OCI-LY1 (cell line): ENCODE results near the gene CBLC.

Experiments used
- H2AFZ ChIP-seq: fragments of 200-600 bp; sonication (generic), shearing (Covaris generic); 2 replicates; pipeline ENCODE4 v1.6.0; 2014; ENCODE audit warnings: antibody characterized with exemption, mild to moderate bottlenecking, low read length
- H3F3A ChIP-seq: fragments of 200-600 bp; sonication (generic), shearing (Covaris generic); 2 replicates; pipeline ENCODE4 v1.6.0; 2014; ENCODE audit warnings: mild to moderate bottlenecking, antibody characterized with exemption, low read length, moderate library complexity; ENCODE audit not compliant: insufficient read depth
- H3K27ac ChIP-seq: fragments of 200-600 bp; sonication (generic); 2 replicates; pipeline ENCODE4 v1.5.1; 2014; ENCODE audit warnings: low read length, mixed run types, mild to moderate bottlenecking, low read depth; ENCODE audit not compliant: poor library complexity, severe bottlenecking
- H3K27me3 ChIP-seq: fragments of 200-600 bp; sonication (generic); 2 replicates; pipeline ENCODE4 v1.6.0; 2014; ENCODE audit warnings: antibody characterized with exemption, mild to moderate bottlenecking, low read length, moderate library complexity; ENCODE audit not compliant: insufficient read depth
- H3K36me3 ChIP-seq: fragments of 200-600 bp; sonication (generic); 2 replicates; pipeline ENCODE4 v1.6.1; 2014; ENCODE audit warnings: mild to moderate bottlenecking, antibody characterized with exemption, low read length, moderate library complexity, mixed read lengths; ENCODE audit not compliant: insufficient read depth
- H3K4me1 ChIP-seq: fragments of 200-600 bp; sonication (generic); 2 replicates; pipeline ENCODE4 v1.5.1; 2014; ENCODE audit warnings: mild to moderate bottlenecking, low read length, moderate library complexity; ENCODE audit not compliant: insufficient read depth, severe bottlenecking
- H3K4me2 ChIP-seq: fragments of 200-600 bp; sonication (generic), shearing (Covaris generic); 2 replicates; pipeline ENCODE4 v1.6.1; 2014; ENCODE audit warnings: low read length
- H3K4me3 ChIP-seq: fragments of 200-600 bp; sonication (generic); 2 replicates; pipeline ENCODE4 v1.5.1; 2014; ENCODE audit warnings: low read length, low read depth, mild to moderate bottlenecking, mixed read lengths; ENCODE audit not compliant: poor library complexity, severe bottlenecking
- H3K79me2 ChIP-seq: fragments of 200-600 bp; shearing (Covaris generic); 2 replicates; pipeline ENCODE4 v1.6.1; 2016; ENCODE audit warnings: mixed run types, low read length, mixed read lengths; ENCODE audit not compliant: insufficient read depth
- H3K9ac ChIP-seq: fragments of 200-600 bp; sonication (generic), shearing (Covaris generic); 2 replicates; pipeline ENCODE4 v1.6.1; 2014; ENCODE audit warnings: mild to moderate bottlenecking, low read length, mixed read lengths
- H3K9me2 ChIP-seq: fragments of 200-600 bp; sonication (generic), shearing (Covaris generic); 2 replicates; pipeline ENCODE4 v1.6.1; 2014; ENCODE audit warnings: low read depth, mild to moderate bottlenecking, low read length, mixed read lengths
- H3K9me3 ChIP-seq: fragments of 200-600 bp; shearing (Covaris generic); 2 replicates; pipeline ENCODE4 v1.6.1; 2014; ENCODE audit warnings: low read length, mixed read lengths
- H4K20me1 ChIP-seq: fragments of 200-600 bp; sonication (generic), shearing (Covaris generic); 2 replicates; pipeline ENCODE4 v1.6.0; 2016; ENCODE audit warnings: mild to moderate bottlenecking, low read length; ENCODE audit not compliant: insufficient read depth
- CTCF ChIP-seq: fragments of 200-600 bp; sonication (generic), shearing (Covaris generic); IDR thresholded peaks from 2 replicates; pipeline ENCODE4 v1.5.1; 2017; ENCODE audit warnings: mild to moderate bottlenecking, antibody characterized with exemption, low read length, moderate library complexity, mixed read lengths
- EZH2 ChIP-seq: fragments of 200-600 bp; sonication (generic), shearing (Covaris generic); IDR thresholded peaks from 2 replicates; pipeline ENCODE4 v1.8.0; 2017; ENCODE audit warnings: borderline replicate concordance, mixed run types, mild to moderate bottlenecking, antibody characterized with exemption, low read length, moderate library complexity, mixed read lengths

Gene CBLC

GRCh38 chr19:44748426-44749254 lies 29.1 kb upstream of the CBLC start, which contains the start of gene BCL3:
Gene BCL3 (plus strand): TSS chr19:44748708. CDS start chr19:44748791, 83 bp downstream.
- Histone ChIP-seq H3K27me3 (no peaks in the 10 kb centered on the region; the same call in 1 of the 2 replicates), H3K27ac (peak within 1 kb of the TSS; percentile 95)

GRCh38 chr19:44749292-44749691 lies 28.4 kb upstream of the CBLC start:
- Histone ChIP-seq H3K4me3 (peak overlapping the region; percentile 84), H3K27ac (peak overlapping the region; percentile 95), H3F3A (peaks cover 12% of the 10 kb centered on the region), H2AFZ (no peak overlapping the region), H3K36me3 (peaks cover 6% of the 10 kb centered on the region; the same call in 1 of the 2 replicates), H3K9ac (peak overlapping the region; percentile 80), H3K79me2 (no peaks in the 10 kb centered on the region), H3K9me3 (no peaks in the 10 kb centered on the region), H3K9me2 (no peaks in the 10 kb centered on the region), H4K20me1 (no peaks in the 10 kb centered on the region), H3K4me2 (peak overlapping the region; percentile 94), H3K4me1 (peaks cover 63% of the 10 kb centered on the region), H3K27me3 (no peaks in the 10 kb centered on the region; the same call in 1 of the 2 replicates)
- TF ChIP-seq CTCF (no peak), EZH2 (no peak)

More at GRCh38 chr19:44748426-44749254, 29.1 kb upstream of the CBLC start, which contains the start of gene BCL3:
- H3K79me2 ChIP-seq: no peaks in the 10 kb centered on the region
- TF ChIP-seq EZH2 (no peak), CTCF (no peak)
- H3F3A ChIP-seq: peaks cover 12% of the 10 kb centered on the region
- peaks cover 57% of the 10 kb centered on the region for H3K4me1 ChIP-seq
- H3K9me3 ChIP-seq: no peaks in the 10 kb centered on the region
- no peak within 1 kb of the TSS for H2AFZ ChIP-seq
- no peaks in the 10 kb centered on the region for H3K9me2 ChIP-seq
- H3K9ac ChIP-seq: peak within 1 kb of the TSS; percentile 80
- H4K20me1 ChIP-seq: no peaks in the 10 kb centered on the region
- peak within 1 kb of the TSS; percentile 84 for H3K4me3 ChIP-seq
- peaks cover 6% of the 10 kb centered on the region; the same call in 1 of the 2 replicates for H3K36me3 ChIP-seq
- H3K4me2 ChIP-seq: peak within 1 kb of the TSS; percentile 94

- Histone ChIP-seq H3K4me3 (peak overlapping the region; percentile 84), H3K9me3 (no peaks in the 10 kb centered on the region), H3K9me2 (no peaks in the 10 kb centered on the region), H3K4me2 (peak overlapping the region; percentile 94), H3K9ac (peak overlapping the region; percentile 80; the same call in 1 of the 2 replicates), H4K20me1 (no peaks in the 10 kb centered on the region), H2AFZ (no peak overlapping the region), H3K79me2 (no peaks in the 10 kb centered on the region), H3K36me3 (peaks cover 8% of the 10 kb centered on the region; the same call in 1 of the 2 replicates), H3K27ac (peak overlapping the region; percentile 95), H3K4me1 (peaks cover 70% of the 10 kb centered on the region), H3F3A (peaks cover 12% of the 10 kb centered on the region), H3K27me3 (no peaks in the 10 kb centered on the region; the same call in 1 of the 2 replicates)
- no peak for TF ChIP-seq CTCF
- no peak for TF ChIP-seq EZH2
These were observed 27.7 kb upstream of the CBLC start for GRCh38 chr19:44749994-44750393.
